GM06990 (cell line): ENCODE data around the gene AARS1.
A peak's percentile ranks its signal among the peaks of the same experiment; 100 is the strongest.

Source experiments
- DNase-seq: peaks from one replicate; pipeline ENCODE4 v3.0.0-alpha.2; 2011; ENCODE audit not compliant: insufficient read length; ENCODE audit errors: extremely low read depth
- H3K27me3 ChIP-seq: replicated peaks from 2 replicates; pipeline ENCODE4 v1.6.0; 2011; ENCODE audit warnings: low read length; ENCODE audit not compliant: control insufficient read depth, insufficient read depth
- H3K36me3 ChIP-seq: 2 replicates; pipeline ENCODE4 v1.5.1; 2011; ENCODE audit warnings: low read length; ENCODE audit not compliant: control insufficient read depth, insufficient read depth
- H3K4me3 ChIP-seq: replicated peaks from 2 replicates; pipeline ENCODE4 v1.5.1; 2011; ENCODE audit warnings: low read depth, mild to moderate bottlenecking, control low read depth, low read length
- CTCF ChIP-seq: IDR thresholded peaks from 2 replicates; pipeline ENCODE4 v1.5.1; 2011; ENCODE audit warnings: low read length, control low read depth, mild to moderate bottlenecking, inconsistent platforms; ENCODE audit not compliant: insufficient read depth, poor library complexity, severe bottlenecking

The AARS1 gene

GRCh38 chr16:70254180-70254964 is 34.9 kb downstream of the AARS1 start:
- Histone ChIP-seq H3K27me3 (no peaks in the 10 kb centered on the region), H3K36me3 (peaks cover 53% of the 10 kb centered on the region), H3K4me3 (no peak overlapping the region)
- DNase-seq, result no peak
- TF ChIP-seq CTCF, result no peak

DNA sequence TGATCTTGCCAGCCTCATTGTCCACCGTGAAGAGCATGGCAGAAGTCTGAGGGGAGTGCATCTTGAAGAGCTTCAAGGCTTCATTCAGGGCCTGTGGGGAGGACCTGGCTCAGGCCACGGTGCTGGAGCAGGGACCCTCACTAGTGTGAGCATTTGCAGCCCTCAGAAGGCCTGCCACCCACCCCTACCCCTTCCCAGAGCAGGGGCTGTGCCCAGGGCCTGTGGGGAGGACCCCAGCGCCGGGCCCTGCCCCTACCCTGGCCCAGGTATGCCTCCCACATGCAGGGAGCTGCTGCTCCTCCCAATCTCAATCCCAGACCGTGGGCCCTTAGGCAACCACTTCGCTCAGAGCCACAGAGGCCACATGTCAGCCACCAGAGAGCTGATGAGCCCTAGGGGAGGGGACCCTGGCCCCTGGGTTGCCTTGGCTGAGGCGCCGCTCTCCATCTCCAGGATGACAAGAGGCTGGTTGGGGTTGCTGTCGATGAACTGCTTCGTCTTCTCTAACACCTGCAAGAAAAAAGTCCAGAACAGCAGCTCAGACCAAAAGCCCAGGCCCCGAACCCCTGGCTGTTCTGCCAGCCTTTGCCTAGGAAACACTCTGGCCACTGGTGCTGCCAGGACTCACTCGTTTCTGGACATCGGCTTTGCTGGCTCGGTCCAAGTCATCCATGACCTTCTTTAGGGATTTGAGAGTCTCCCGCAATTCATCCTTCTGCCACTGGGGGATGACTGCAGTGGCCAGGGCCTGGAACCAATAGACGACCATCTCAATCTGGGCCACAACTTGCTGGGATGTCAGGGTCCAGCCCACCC is 35.8 kb downstream of the AARS1 start:
- Histone ChIP-seq H3K4me3 (no peak overlapping the region), H3K27me3 (no peaks in the 10 kb centered on the region), H3K36me3 (peaks cover 48% of the 10 kb centered on the region)
- DNase-seq, result no peak
- peak; percentile 65 for TF ChIP-seq CTCF

GRCh38 chr16:70252355-70252988 is 36.8 kb downstream of the AARS1 start:
- Histone ChIP-seq H3K36me3 (peaks cover 40% of the 10 kb centered on the region), H3K4me3 (no peak overlapping the region), H3K27me3 (no peaks in the 10 kb centered on the region)
- peak; percentile 51 for TF ChIP-seq CTCF
- DNase-seq, result no peak

- H3K4me3 ChIP-seq, result peak within 1 kb of the TSS; percentile 74
- TF ChIP-seq CTCF, result peak; percentile 93
- DNase-seq, result peak; percentile 91
- H3K36me3 ChIP-seq, result peaks cover 36% of the 10 kb centered on the region
- H3K27me3 ChIP-seq, result no peaks in the 10 kb centered on the region
These were observed 37.5 kb downstream of the AARS1 start, which contains the start of gene EXOSC6 for GRCh38 chr16:70251629-70252354. TSS of gene EXOSC6 (minus strand) at chr16:70251940. CDS start at chr16:70251900, 40 bp downstream.
